HepG2 (cell line): Measurements from ENCODE around the gene TNFAIP2. TPM values are rescaled to one million over a fixed set of nuclear protein-coding genes. Genes with fewer than 3 reads are reported as not detected.

Experiments
- DR1 ChIP-seq: sonication (generic); formaldehyde crosslinking; IDR thresholded peaks from 2 replicates; pipeline ENCODE4 v1.8.0; 2021; ENCODE audit warnings: mild to moderate bottlenecking, missing genetic modification reagents, inconsistent platforms
- FOXK2 ChIP-seq: fragments of 450-650 bp; IDR thresholded peaks from 2 replicates; pipeline ENCODE4 v1.6.1; 2016
- HES4 ChIP-seq: sonication (generic); formaldehyde crosslinking; IDR thresholded peaks from 2 replicates; pipeline ENCODE4 v1.9.0; 2021; ENCODE audit warnings: mild to moderate bottlenecking, missing genetic modification reagents, borderline replicate concordance
- HOXA3 ChIP-seq: sonication (generic); formaldehyde crosslinking; IDR thresholded peaks from 2 replicates; pipeline ENCODE4 v1.5.0; 2020; ENCODE audit warnings: missing genetic modification reagents
- JUND ChIP-seq: sonication (generic); formaldehyde crosslinking; IDR thresholded peaks from 2 replicates; pipeline ENCODE4 v1.8.0; 2022; ENCODE audit warnings: mild to moderate bottlenecking, missing genetic modification reagents
- NAIF1 ChIP-seq: sonication (generic); formaldehyde crosslinking; IDR thresholded peaks from 2 replicates; pipeline ENCODE4 v1.5.0; 2020; ENCODE audit warnings: mild to moderate bottlenecking, missing genetic modification reagents, borderline replicate concordance
- RARA ChIP-seq: IDR thresholded peaks from 2 replicates; pipeline ENCODE4 v1.6.1; 2016; ENCODE audit warnings: missing genetic modification reagents, missing compliant biosample characterization
- RFX1 ChIP-seq: fragments of 450-650 bp; IDR thresholded peaks from 2 replicates; pipeline ENCODE4 v1.6.1; 2017
- SRSF1 ChIP-seq: fragments of 200-400 bp; formaldehyde crosslinking; optimal IDR thresholded peaks from 2 replicates; pipeline ENCODE3; 2017; ENCODE audit warnings: mild to moderate bottlenecking, low read depth, low read length, moderate library complexity
- TAF15 ChIP-seq: fragments of 200-400 bp; formaldehyde crosslinking; IDR thresholded peaks from one replicate; pipeline ENCODE4 v1.6.1; 2018; ENCODE audit warnings: mild to moderate bottlenecking, low read depth, low read length; ENCODE audit not compliant: poor library complexity, severe bottlenecking
- TEAD2 ChIP-seq: sonication (generic); formaldehyde crosslinking; IDR thresholded peaks from 2 replicates; pipeline ENCODE4 v1.9.0; 2021; ENCODE audit warnings: missing genetic modification reagents
- YEATS4 ChIP-seq: sonication (generic); formaldehyde crosslinking; IDR thresholded peaks from 2 replicates; pipeline ENCODE4 v1.4.0; 2020; ENCODE audit warnings: missing genetic modification reagents, borderline replicate concordance
- ZMYM3 ChIP-seq: sonication (generic); formaldehyde crosslinking; IDR thresholded peaks from 2 replicates; pipeline ENCODE4 v1.5.1; 2020; ENCODE audit warnings: mild to moderate bottlenecking, missing genetic modification reagents
- ZNF12 ChIP-seq: sonication (generic); formaldehyde crosslinking; IDR thresholded peaks from 2 replicates; pipeline ENCODE4 v1.5.0; 2020; ENCODE audit warnings: missing genetic modification reagents
- ZNF235 ChIP-seq: sonication (generic); formaldehyde crosslinking; IDR thresholded peaks from 2 replicates; pipeline ENCODE4 v1.8.1; 2023; ENCODE audit warnings: mild to moderate bottlenecking, missing genetic modification reagents, borderline replicate concordance
- ZNF251 ChIP-seq: sonication (generic); formaldehyde crosslinking; IDR thresholded peaks from 2 replicates; pipeline ENCODE4 v1.9.0; 2021; ENCODE audit warnings: mild to moderate bottlenecking, missing genetic modification reagents
- ZNF296 ChIP-seq: sonication (generic); formaldehyde crosslinking; conservative IDR thresholded peaks from 2 replicates; pipeline ENCODE4 v1.5.0; 2020; ENCODE audit warnings: mild to moderate bottlenecking, missing genetic modification reagents
- ZNF510 ChIP-seq: sonication (generic); formaldehyde crosslinking; IDR thresholded peaks from 2 replicates; pipeline ENCODE4 v1.4.0; 2020; ENCODE audit warnings: low read depth, mild to moderate bottlenecking, missing genetic modification reagents
- ZNF556 ChIP-seq: sonication (generic); formaldehyde crosslinking; IDR thresholded peaks from 2 replicates; pipeline ENCODE4 v1.4.0; 2020; ENCODE audit warnings: mild to moderate bottlenecking, missing genetic modification reagents, borderline replicate concordance
- ZNF558 ChIP-seq: sonication (generic); formaldehyde crosslinking; IDR thresholded peaks from 2 replicates; pipeline ENCODE4 v1.9.0; 2022; ENCODE audit warnings: mild to moderate bottlenecking, missing genetic modification reagents, borderline replicate concordance
- ZNF572 ChIP-seq: sonication (generic); formaldehyde crosslinking; IDR thresholded peaks from 2 replicates; pipeline ENCODE4 v1.5.1; 2020; ENCODE audit warnings: mild to moderate bottlenecking, missing genetic modification reagents
- polyA plus RNA-seq, 8 experiments: library from polyadenylated mRNA; depleted of rRNA in 3 of 8; stranded (reverse) in 7 of 8; unstranded in 1 of 8; fragments of >200 nt; fragmentation: Illumina TruSeq in 4 of 8; extraction: Trizol in 4 of 8; gene quantifications; 2 replicates each; pipeline versions ENCODE4 v1.2.1 to v1.2.3, GENCODE V29; 2011 to 2016; ENCODE audit warnings: low read depth in 4 of 8, missing spikeins in 1 of 8, mixed read lengths in 1 of 8; ENCODE audit not compliant: insufficient read depth in 1 of 8
- total RNA-seq, 5 experiments: library from RNA; depleted of rRNA; stranded (reverse); fragments of >200 nt; fragmentation: Illumina TruSeq; extraction: Trizol; gene quantifications; 2 replicates each; pipeline ENCODE4 v1.2.3, GENCODE V29; 2016; ENCODE audit warnings: low read depth in 1 of 5
- TF ChIP-seq, protein P1 (sequence below): sonication (generic); formaldehyde crosslinking; IDR thresholded peaks from 2 replicates; pipeline ENCODE4 v1.4.0; 2020; ENCODE audit warnings: missing genetic modification reagents
- TF ChIP-seq, protein P2 (sequence below): sonication (generic); formaldehyde crosslinking; IDR thresholded peaks from 2 replicates; pipeline ENCODE4 v1.8.1; 2023; ENCODE audit warnings: missing genetic modification reagents, inconsistent platforms, borderline replicate concordance
- TF ChIP-seq, protein P3 (sequence below): sonication (generic); formaldehyde crosslinking; IDR thresholded peaks from 2 replicates; pipeline ENCODE4 v1.5.1; 2020; ENCODE audit warnings: mild to moderate bottlenecking, missing genetic modification reagents, moderate library complexity
- TF ChIP-seq, protein P4 (sequence below): IDR thresholded peaks from 2 replicates; pipeline ENCODE4 v1.6.1; 2016; ENCODE audit warnings: control low read depth

Gene TNFAIP2
- total and polyA plus RNA-seq, 2 of the 13 experiments (the other 11 are each of a cell fraction or from before 2014, with no cell fraction given), result 0.46 to 1.5 TPM

DNA sequence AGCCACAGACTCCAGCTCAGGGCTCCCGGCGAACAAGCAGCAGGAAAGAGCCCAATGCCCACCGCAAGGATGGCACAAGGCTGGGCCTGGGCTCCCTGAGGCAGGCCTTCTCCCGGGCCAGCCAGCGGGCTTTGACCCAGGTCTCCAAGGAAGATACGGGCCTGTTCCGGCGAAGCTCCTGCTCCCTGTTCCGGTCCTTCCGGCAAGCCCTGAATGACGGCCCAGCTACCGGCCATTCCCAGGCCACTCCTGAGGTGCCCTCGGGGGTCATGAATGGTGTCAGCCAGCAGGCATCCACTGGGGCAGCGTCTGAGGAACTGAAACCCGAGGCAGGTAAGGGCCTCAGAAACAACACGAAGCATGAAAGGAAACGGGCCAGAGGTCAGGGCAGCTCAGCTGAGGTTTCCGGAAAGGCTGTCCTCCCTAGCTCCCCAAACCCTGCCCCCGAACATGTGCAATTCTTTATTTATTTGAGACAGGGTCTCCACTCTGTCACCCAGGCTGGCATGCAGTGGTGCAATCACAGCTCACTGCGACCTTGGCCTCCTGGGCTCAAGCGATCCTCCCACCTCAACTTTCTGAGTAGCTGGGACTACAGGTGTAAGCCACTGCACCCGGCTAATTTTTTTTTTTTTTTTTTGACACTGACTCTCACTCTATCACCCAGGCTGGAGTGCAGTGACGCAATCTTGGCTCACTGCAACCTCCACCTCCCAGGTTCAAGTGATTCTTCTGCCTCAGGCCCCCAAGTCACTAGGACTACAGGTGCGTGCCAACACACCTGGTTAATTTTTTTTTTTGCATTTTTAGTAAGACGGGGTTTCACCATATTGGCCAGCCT is 22.8 kb upstream of the TNFAIP2 start (continued):
- TF ChIP-seq, protein P1, sequence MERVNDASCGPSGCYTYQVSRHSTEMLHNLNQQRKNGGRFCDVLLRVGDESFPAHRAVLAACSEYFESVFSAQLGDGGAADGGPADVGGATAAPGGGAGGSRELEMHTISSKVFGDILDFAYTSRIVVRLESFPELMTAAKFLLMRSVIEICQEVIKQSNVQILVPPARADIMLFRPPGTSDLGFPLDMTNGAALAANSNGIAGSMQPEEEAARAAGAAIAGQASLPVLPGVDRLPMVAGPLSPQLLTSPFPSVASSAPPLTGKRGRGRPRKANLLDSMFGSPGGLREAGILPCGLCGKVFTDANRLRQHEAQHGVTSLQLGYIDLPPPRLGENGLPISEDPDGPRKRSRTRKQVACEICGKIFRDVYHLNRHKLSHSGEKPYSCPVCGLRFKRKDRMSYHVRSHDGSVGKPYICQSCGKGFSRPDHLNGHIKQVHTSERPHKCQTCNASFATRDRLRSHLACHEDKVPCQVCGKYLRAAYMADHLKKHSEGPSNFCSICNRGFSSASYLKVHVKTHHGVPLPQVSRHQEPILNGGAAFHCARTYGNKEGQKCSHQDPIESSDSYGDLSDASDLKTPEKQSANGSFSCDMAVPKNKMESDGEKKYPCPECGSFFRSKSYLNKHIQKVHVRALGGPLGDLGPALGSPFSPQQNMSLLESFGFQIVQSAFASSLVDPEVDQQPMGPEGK, result peak; percentile 97
- peak; percentile 53; the same call in 1 of the 2 replicates for TF ChIP-seq ZNF12 (CRISPR knock-in tag)
- TF ChIP-seq HES4, result 0 out of 2 replicates have a peak, but pooled peaks have one; percentile 39
- TF ChIP-seq, protein P2, sequence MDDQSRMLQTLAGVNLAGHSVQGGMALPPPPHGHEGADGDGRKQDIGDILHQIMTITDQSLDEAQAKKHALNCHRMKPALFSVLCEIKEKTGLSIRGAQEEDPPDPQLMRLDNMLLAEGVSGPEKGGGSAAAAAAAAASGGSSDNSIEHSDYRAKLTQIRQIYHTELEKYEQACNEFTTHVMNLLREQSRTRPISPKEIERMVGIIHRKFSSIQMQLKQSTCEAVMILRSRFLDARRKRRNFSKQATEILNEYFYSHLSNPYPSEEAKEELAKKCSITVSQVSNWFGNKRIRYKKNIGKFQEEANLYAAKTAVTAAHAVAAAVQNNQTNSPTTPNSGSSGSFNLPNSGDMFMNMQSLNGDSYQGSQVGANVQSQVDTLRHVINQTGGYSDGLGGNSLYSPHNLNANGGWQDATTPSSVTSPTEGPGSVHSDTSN (CRISPR knock-in tag), result no peak
- TF ChIP-seq FOXK2, result peak; percentile 91
- no peak for TF ChIP-seq ZNF251 (CRISPR knock-in tag)
- TF ChIP-seq YEATS4 (CRISPR knock-in tag), result peak; percentile 65; the same call in 1 of the 2 replicates
- TF ChIP-seq RFX1, result no peak
- no peak for TF ChIP-seq ZNF235 (CRISPR knock-in tag)
- TF ChIP-seq DR1 (CRISPR knock-in tag), result no peak
- TF ChIP-seq NAIF1 (CRISPR knock-in tag), result no peak
- TF ChIP-seq ZNF558, result no peak; the same call in 1 of the 2 replicates
- peak; percentile 46; the same call in 1 of the 2 replicates for TF ChIP-seq ZNF296 (CRISPR knock-in tag)
- TF ChIP-seq ZNF556 (CRISPR knock-in tag), result no peak; the same call in 1 of the 2 replicates
- TF ChIP-seq, protein P3, sequence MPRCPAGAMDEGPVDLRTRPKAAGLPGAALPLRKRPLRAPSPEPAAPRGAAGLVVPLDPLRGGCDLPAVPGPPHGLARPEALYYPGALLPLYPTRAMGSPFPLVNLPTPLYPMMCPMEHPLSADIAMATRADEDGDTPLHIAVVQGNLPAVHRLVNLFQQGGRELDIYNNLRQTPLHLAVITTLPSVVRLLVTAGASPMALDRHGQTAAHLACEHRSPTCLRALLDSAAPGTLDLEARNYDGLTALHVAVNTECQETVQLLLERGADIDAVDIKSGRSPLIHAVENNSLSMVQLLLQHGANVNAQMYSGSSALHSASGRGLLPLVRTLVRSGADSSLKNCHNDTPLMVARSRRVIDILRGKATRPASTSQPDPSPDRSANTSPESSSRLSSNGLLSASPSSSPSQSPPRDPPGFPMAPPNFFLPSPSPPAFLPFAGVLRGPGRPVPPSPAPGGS (CRISPR knock-in tag), result peak; percentile 79
- TF ChIP-seq RARA (CRISPR knock-in tag), result peak; percentile 95
- TF ChIP-seq TEAD2 (CRISPR knock-in tag), result no peak
- TF ChIP-seq TAF15, result no peak
- TF ChIP-seq ZNF572 (CRISPR knock-in tag), result 0 out of 2 replicates have a peak, but pooled peaks have one; percentile 82
- peak; percentile 91 for TF ChIP-seq ZNF510 (CRISPR knock-in tag)
- peak; percentile 90 for TF ChIP-seq HOXA3 (CRISPR knock-in tag)
- no peak for TF ChIP-seq SRSF1
- TF ChIP-seq ZMYM3 (CRISPR knock-in tag), result peak; percentile 63; the same call in 1 of the 2 replicates
- peak; percentile 69 for TF ChIP-seq JUND (CRISPR knock-in tag)
- TF ChIP-seq, protein P4, sequence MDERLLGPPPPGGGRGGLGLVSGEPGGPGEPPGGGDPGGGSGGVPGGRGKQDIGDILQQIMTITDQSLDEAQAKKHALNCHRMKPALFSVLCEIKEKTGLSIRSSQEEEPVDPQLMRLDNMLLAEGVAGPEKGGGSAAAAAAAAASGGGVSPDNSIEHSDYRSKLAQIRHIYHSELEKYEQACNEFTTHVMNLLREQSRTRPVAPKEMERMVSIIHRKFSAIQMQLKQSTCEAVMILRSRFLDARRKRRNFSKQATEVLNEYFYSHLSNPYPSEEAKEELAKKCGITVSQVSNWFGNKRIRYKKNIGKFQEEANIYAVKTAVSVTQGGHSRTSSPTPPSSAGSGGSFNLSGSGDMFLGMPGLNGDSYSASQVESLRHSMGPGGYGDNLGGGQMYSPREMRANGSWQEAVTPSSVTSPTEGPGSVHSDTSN (CRISPR knock-in tag), result no peak
